Measurements from ENCODE around the gene SYTL3.

The SYTL3 gene

DNA sequence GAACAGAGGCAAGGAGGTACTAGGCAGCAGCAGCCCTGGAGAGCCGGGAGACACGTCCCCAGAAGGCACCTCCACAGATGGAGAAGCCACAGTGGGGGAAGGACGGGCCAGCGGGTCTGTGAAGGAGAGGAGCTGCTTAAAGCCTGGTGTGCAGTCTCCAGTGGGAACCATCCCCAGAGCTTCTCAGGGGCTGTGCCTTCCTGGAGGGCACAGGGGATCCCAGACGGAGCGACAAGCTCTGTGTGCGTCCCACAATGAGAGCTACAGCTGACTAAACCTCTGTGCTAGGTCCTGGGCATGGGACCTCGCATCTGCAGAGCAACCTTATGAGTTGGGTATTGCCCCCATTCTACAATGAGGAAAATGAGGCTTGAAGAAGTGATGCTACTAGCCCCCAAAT is 118.6 kb downstream of the SYTL3 start:
- CTCF ChIA-PET, result interaction anchor here (0.7 to 2.7 kb wide), 6 partner anchors 8 to 547 kb away, joined by 3 to 19 read pairs (median 4); no protein-coding TSS in a partner anchor
- peaks cover 12 to 91% (median 71%) of the 10 kb centered on the region in 4 experiments for H3K36me3 ChIP-seq (ENCODE audit: control insufficient read depth in 4 of 4, insufficient read depth in 4 of 4, low read length in 3 of 4)
- WGBS (ENCODE audit: insufficient coverage), result 98% methylated on average over 8 of the region's 8 CpGs
- no peaks in the 10 kb centered on the region for H3K27me3 ChIP-seq (replicated peaks in 2 of 5; ENCODE audit: control insufficient read depth in 4 of 5, insufficient read depth in 5 of 5, low read length in 4 of 5)
- no peaks in the 10 kb centered on the region for H3K9me3 ChIP-seq (ENCODE audit: control extremely low read depth in 1 of 5, control insufficient read depth in 4 of 5, insufficient read depth in 2 of 5, low read depth in 1 of 5, low read length in 4 of 5)
- POLR2A ChIA-PET, result no interaction called here
- no peak for DNase-seq
- no peak overlapping the region for H3K27ac ChIP-seq (ENCODE audit: insufficient read depth in 1 of 2, low read depth in 1 of 2, low read length in 2 of 2, poor library complexity in 1 of 2, severe bottlenecking in 2 of 2)
- H3K4me3 ChIP-seq (ENCODE audit: control insufficient read depth in 1 of 7, extremely low read depth in 1 of 7, insufficient read depth in 4 of 7, low read depth in 2 of 7, low read length in 6 of 7), result no peak overlapping the region
- no peaks in the 10 kb centered on the region for H3K4me1 ChIP-seq (ENCODE audit: control extremely low read depth in 1 of 4, control insufficient read depth in 4 of 4, insufficient read depth in 4 of 4, low read length in 3 of 4)

DNA sequence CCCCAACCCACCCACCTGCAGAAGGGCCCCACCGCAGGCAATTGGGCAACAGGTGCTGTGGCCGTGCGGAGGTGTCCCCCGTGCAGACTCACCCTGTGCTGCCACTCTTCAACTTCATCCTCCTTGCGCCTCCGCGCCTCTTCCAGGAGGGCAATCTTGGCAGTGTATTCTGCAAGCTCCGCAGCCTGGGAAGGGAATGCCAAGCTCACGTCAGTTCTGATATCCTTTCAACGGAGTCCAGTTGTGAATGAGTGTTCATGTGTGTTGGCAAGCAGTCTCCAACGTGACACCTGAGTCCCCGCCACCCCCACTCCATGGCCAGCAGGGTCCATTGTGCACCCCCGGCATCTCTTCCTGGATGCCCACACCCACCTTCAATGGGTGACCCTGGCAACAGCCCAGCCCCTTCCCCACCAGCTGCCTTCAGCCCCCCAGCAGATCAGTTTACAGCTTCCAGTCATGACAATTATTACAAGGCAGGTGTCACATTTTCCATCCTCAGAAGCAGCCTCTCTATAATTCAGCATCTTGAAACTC is 119.4 kb downstream of the SYTL3 start:
- H3K4me3 ChIP-seq (ENCODE audit: control insufficient read depth in 1 of 7, extremely low read depth in 1 of 7, insufficient read depth in 4 of 7, low read depth in 2 of 7, low read length in 6 of 7), result no peak overlapping the region
- no peak overlapping the region for H3K27ac ChIP-seq (ENCODE audit: insufficient read depth in 1 of 2, low read depth in 1 of 2, low read length in 2 of 2, poor library complexity in 1 of 2, severe bottlenecking in 2 of 2)
- ChIA-PET CTCF (interaction anchor here (0.7 to 2.7 kb wide), 8 partner anchors 9 to 527 kb away, joined by 3 to 19 read pairs (median 4); no protein-coding TSS in a partner anchor), POLR2A (no interaction called here)
- 100% methylated on average over 12 of the region's 13 CpGs for WGBS (ENCODE audit: insufficient coverage)
- no peaks in the 10 kb centered on the region for H3K4me1 ChIP-seq (ENCODE audit: control extremely low read depth in 1 of 4, control insufficient read depth in 4 of 4, insufficient read depth in 4 of 4, low read length in 3 of 4)
- H3K9me3 ChIP-seq (ENCODE audit: control extremely low read depth in 1 of 5, control insufficient read depth in 4 of 5, insufficient read depth in 2 of 5, low read depth in 1 of 5, low read length in 4 of 5), result no peaks in the 10 kb centered on the region
- DNase-seq, result no peak
- H3K27me3 ChIP-seq (replicated peaks in 2 of 5; ENCODE audit: control insufficient read depth in 4 of 5, insufficient read depth in 5 of 5, low read length in 4 of 5), result no peaks in the 10 kb centered on the region
- H3K36me3 ChIP-seq (ENCODE audit: control insufficient read depth in 4 of 4, insufficient read depth in 4 of 4, low read length in 3 of 4), result peaks cover 19 to 99% (median 78%) of the 10 kb centered on the region in 4 experiments

DNA sequence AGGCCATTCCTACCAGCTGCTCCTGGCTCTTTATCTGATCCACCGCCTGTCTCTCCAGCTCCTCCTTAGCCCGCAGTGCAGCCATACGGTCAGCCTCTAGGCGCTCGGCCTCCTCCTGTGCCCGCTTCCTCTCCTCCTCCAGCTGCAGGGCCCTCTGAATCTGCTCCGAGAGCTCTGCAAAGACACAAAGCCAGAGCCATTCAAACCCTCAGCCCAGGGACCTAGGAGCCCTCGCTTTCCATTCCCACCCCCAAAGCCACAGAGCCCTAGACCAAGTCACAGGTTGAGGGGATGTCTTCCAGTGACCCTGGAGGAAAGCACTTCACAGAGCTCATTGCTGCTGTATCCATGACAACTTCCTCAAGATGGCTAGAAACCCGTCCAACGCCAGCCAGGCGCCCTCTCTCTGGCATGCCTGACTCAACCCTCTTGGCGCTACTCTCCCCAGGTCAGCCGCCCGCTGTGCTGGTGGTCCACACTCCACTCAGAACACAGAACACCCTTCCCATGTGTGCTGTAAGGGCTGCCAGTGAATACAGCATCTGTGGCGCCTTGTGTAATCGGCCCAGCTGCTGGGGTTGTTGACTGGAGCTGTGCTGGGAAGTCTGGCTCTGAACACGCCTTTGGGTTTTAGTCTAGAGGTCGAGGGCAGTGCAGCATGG is 120.0 kb downstream of the SYTL3 start:
- H3K27me3 ChIP-seq (replicated peaks in 2 of 5; ENCODE audit: control insufficient read depth in 4 of 5, insufficient read depth in 5 of 5, low read length in 4 of 5), result no peaks in the 10 kb centered on the region
- 95% methylated on average over 13 of the region's 18 CpGs for WGBS (ENCODE audit: insufficient coverage)
- no peak overlapping the region for H3K4me3 ChIP-seq (ENCODE audit: control insufficient read depth in 1 of 7, extremely low read depth in 1 of 7, insufficient read depth in 4 of 7, low read depth in 2 of 7, low read length in 6 of 7)
- ChIA-PET POLR2A (interaction anchor here (0.6 kb wide), 1 partner anchor 95 kb away, joined by 4 read pairs; no protein-coding TSS in a partner anchor), CTCF (interaction anchor here (0.7 to 2.7 kb wide), 8 partner anchors 12 to 528 kb away, joined by 3 to 19 read pairs (median 4); no protein-coding TSS in a partner anchor)
- DNase-seq, result no peak
- H3K27ac ChIP-seq (ENCODE audit: insufficient read depth in 1 of 2, low read depth in 1 of 2, low read length in 2 of 2, poor library complexity in 1 of 2, severe bottlenecking in 2 of 2), result no peak overlapping the region
- H3K4me1 ChIP-seq (ENCODE audit: control extremely low read depth in 1 of 4, control insufficient read depth in 4 of 4, insufficient read depth in 4 of 4, low read length in 3 of 4), result no peaks in the 10 kb centered on the region
- peaks cover 19 to 97% (median 78%) of the 10 kb centered on the region in 4 experiments for H3K36me3 ChIP-seq (ENCODE audit: control insufficient read depth in 4 of 4, insufficient read depth in 4 of 4, low read length in 3 of 4)
- H3K9me3 ChIP-seq (ENCODE audit: control extremely low read depth in 1 of 5, control insufficient read depth in 4 of 5, insufficient read depth in 2 of 5, low read depth in 1 of 5, low read length in 4 of 5), result no peaks in the 10 kb centered on the region

DNA sequence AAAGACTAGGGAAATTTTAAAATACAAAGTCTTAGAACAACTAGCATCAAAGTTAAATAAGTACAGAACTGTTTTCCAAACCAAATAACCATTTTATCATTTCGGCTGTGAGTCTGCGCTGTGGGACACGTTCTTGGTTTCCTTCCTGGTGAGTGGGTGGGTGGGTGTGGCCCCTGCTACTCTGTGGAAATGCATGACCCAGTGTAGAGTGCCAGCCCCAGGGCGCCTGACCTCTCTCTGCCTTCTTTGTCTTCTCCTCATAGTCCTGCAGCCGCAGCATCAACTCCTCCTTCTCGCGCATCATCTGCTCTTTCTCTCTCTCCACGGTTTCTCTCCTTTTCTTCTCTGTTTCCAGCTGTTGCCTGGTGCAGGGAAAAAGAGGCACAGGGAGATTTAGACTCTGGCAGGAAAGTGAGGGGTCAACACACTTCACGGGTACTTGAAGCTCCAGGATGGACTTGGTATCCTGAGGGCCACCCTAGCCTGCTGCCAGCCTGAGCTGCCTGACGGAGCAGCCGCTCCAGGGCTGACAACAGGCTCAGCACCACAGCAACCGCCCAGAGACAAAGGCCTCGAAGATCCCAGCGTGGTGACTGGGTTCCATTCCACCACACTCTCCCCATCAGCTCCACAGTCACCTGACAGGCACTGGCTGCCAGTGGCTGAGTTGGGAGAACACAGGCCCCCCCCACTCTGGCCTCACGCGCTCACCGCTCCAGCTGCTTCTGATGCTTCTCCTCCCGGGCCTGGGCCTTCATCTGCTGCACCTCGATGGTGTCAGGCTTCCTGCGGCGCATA is 120.9 kb downstream of the SYTL3 start:
- no peak for DNase-seq
- Histone ChIP-seq H3K4me1 (ENCODE audit: control extremely low read depth in 1 of 4, control insufficient read depth in 4 of 4, insufficient read depth in 4 of 4, low read length in 3 of 4) (no peaks in the 10 kb centered on the region), H3K27me3 (replicated peaks in 2 of 5; ENCODE audit: control insufficient read depth in 4 of 5, insufficient read depth in 5 of 5, low read length in 4 of 5) (no peaks in the 10 kb centered on the region), H3K36me3 (ENCODE audit: control insufficient read depth in 4 of 4, insufficient read depth in 4 of 4, low read length in 3 of 4) (peaks cover 19 to 97% (median 77%) of the 10 kb centered on the region in 4 experiments), H3K4me3 (ENCODE audit: control insufficient read depth in 1 of 7, extremely low read depth in 1 of 7, insufficient read depth in 4 of 7, low read depth in 2 of 7, low read length in 6 of 7) (no peak overlapping the region), H3K27ac (ENCODE audit: insufficient read depth in 1 of 2, low read depth in 1 of 2, low read length in 2 of 2, poor library complexity in 1 of 2, severe bottlenecking in 2 of 2) (no peak overlapping the region), H3K9me3 (ENCODE audit: control extremely low read depth in 1 of 5, control insufficient read depth in 4 of 5, insufficient read depth in 2 of 5, low read depth in 1 of 5, low read length in 4 of 5) (no peaks in the 10 kb centered on the region)
- CTCF ChIA-PET, result interaction anchor here (1.0 to 2.7 kb wide), 3 partner anchors 11 to 66 kb away, joined by 3 to 19 read pairs (median 5); no protein-coding TSS in a partner anchor
- POLR2A ChIA-PET, result interaction anchor here (0.6 kb wide), 1 partner anchor 96 kb away, joined by 4 read pairs; no protein-coding TSS in a partner anchor
- WGBS (ENCODE audit: insufficient coverage), result 88% methylated on average over 14 of the region's 21 CpGs

DNA sequence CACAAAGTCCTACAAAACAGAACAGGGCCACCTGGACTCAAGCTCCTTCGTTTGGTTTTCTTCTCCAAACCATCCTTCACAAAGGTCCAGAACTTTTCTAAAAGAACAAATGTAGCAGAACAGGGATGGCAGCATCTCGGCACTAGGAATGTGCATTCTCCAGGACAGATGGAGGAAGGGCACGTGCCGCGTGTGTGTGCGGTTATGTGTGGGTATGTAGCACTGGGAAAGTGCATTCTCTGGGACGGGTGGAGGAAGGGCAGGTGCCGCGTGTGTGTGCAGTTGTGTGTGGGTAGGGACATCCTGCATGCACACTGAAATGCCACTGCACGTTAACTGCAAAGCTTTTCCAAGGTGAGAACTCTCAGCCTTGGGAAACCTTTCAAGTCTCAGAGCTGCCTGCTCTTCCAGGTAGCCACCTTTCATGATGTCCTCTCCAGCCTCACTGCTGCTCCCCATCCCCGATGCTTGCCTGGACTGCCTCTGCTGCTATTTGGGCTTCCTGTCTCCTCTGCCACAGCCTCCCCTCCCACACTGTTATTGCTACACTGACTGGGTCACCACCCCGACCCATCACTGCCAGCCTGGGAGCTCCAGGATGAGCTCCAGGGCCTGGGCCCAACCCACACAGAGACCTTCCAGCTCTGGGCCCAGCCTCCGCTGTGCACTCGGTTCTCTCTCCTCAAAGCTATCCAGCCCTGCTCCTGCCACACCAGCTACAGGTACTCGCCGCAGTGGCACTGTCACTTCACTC is 121.7 kb downstream of the SYTL3 start:
- Histone ChIP-seq H3K9me3 (ENCODE audit: control extremely low read depth in 1 of 5, control insufficient read depth in 4 of 5, insufficient read depth in 2 of 5, low read depth in 1 of 5, low read length in 4 of 5) (no peaks in the 10 kb centered on the region), H3K27ac (ENCODE audit: insufficient read depth in 1 of 2, low read depth in 1 of 2, low read length in 2 of 2, poor library complexity in 1 of 2, severe bottlenecking in 2 of 2) (no peak overlapping the region), H3K4me1 (ENCODE audit: control extremely low read depth in 1 of 4, control insufficient read depth in 4 of 4, insufficient read depth in 4 of 4, low read length in 3 of 4) (no peaks in the 10 kb centered on the region), H3K4me3 (ENCODE audit: control insufficient read depth in 1 of 7, extremely low read depth in 1 of 7, insufficient read depth in 4 of 7, low read depth in 2 of 7, low read length in 6 of 7) (no peak overlapping the region), H3K36me3 (ENCODE audit: control insufficient read depth in 4 of 4, insufficient read depth in 4 of 4, low read length in 3 of 4) (peaks cover 19 to 96% (median 79%) of the 10 kb centered on the region in 4 experiments), H3K27me3 (replicated peaks in 2 of 5; ENCODE audit: control insufficient read depth in 4 of 5, insufficient read depth in 5 of 5, low read length in 4 of 5) (no peaks in the 10 kb centered on the region)
- CTCF ChIA-PET, result interaction anchor here (1.2 to 1.7 kb wide), 5 partner anchors 10 to 199 kb away, joined by 3 to 5 read pairs (median 4); no protein-coding TSS in a partner anchor
- DNase-seq, result no peak
- 98% methylated on average over 16 of the region's 16 CpGs for WGBS (ENCODE audit: insufficient coverage)
- POLR2A ChIA-PET, result no interaction called here

DNA sequence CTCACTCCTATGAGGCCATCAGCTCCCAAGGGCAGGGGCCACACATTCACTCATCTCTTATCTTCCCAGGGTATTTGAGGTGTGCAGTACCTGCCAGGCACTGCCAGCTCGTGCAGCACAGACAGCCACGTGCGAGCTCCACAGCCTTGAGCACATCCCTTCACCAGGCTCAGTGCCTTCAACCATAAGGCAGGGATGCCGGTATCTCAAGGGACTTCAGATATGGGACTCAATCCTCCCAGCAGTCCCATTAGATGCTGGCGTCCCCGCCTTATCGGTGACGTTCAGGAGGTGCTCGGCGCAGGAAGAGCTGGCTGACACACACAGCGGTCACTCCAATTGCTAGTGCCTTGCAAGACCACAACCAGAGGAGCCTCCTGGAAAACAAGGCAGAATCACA is 122.3 kb downstream of the SYTL3 start:
- DNase-seq, result no peak
- CTCF ChIA-PET, result interaction anchor here (1.2 to 1.7 kb wide), 6 partner anchors 9 to 199 kb away, joined by 3 to 5 read pairs (median 4); no protein-coding TSS in a partner anchor
- H3K36me3 ChIP-seq (ENCODE audit: control insufficient read depth in 4 of 4, insufficient read depth in 4 of 4, low read length in 3 of 4), result peaks cover 22 to 96% (median 78%) of the 10 kb centered on the region in 4 experiments
- H3K4me1 ChIP-seq (ENCODE audit: control extremely low read depth in 1 of 4, control insufficient read depth in 4 of 4, insufficient read depth in 4 of 4, low read length in 3 of 4), result no peaks in the 10 kb centered on the region
- no peaks in the 10 kb centered on the region for H3K27me3 ChIP-seq (replicated peaks in 2 of 5; ENCODE audit: control insufficient read depth in 4 of 5, insufficient read depth in 5 of 5, low read length in 4 of 5)
- 100% methylated on average over 11 of the region's 11 CpGs for WGBS (ENCODE audit: insufficient coverage)
- H3K4me3 ChIP-seq (ENCODE audit: control insufficient read depth in 1 of 7, extremely low read depth in 1 of 7, insufficient read depth in 4 of 7, low read depth in 2 of 7, low read length in 6 of 7), result no peak overlapping the region
- H3K27ac ChIP-seq (ENCODE audit: insufficient read depth in 1 of 2, low read depth in 1 of 2, low read length in 2 of 2, poor library complexity in 1 of 2, severe bottlenecking in 2 of 2), result no peak overlapping the region
- H3K9me3 ChIP-seq (ENCODE audit: control extremely low read depth in 1 of 5, control insufficient read depth in 4 of 5, insufficient read depth in 2 of 5, low read depth in 1 of 5, low read length in 4 of 5), result no peaks in the 10 kb centered on the region
- POLR2A ChIA-PET, result no interaction called here
